Trophoblast cell (in vitro differentiated cells and primary cell): ENCODE data around the gene RAB14.

Experiments
- DNase-seq, 2 donors: peaks; one replicate each; pipeline ENCODE4 v3.0.0-alpha.2; 2016
- H2AFZ ChIP-seq: 2 replicates; pipeline ENCODE4 v1.6.1; 2013; ENCODE audit warnings: low read length, moderate library complexity, mild to moderate bottlenecking; ENCODE audit not compliant: insufficient read depth, poor library complexity
- H2AK5ac ChIP-seq: 2 replicates; pipeline ENCODE4 v1.6.1; 2013; ENCODE audit warnings: mild to moderate bottlenecking, low read length
- H2BK120ac ChIP-seq: 2 replicates; pipeline ENCODE4 v1.6.1; 2013; ENCODE audit warnings: low read length, mild to moderate bottlenecking, moderate library complexity; ENCODE audit not compliant: insufficient read depth, poor library complexity
- H2BK12ac ChIP-seq: 2 replicates; pipeline ENCODE4 v1.6.1; 2013; ENCODE audit warnings: mild to moderate bottlenecking, low read length, moderate library complexity
- H2BK5ac ChIP-seq: 2 replicates; pipeline ENCODE4 v1.6.1; 2013; ENCODE audit warnings: low read length, low read depth, moderate library complexity, mild to moderate bottlenecking; ENCODE audit not compliant: poor library complexity
- H3K14ac ChIP-seq: 2 replicates; pipeline ENCODE4 v1.6.1; 2013; ENCODE audit warnings: mild to moderate bottlenecking, low read length
- H3K18ac ChIP-seq: 2 replicates; pipeline ENCODE4 v1.6.1; 2013; ENCODE audit warnings: mild to moderate bottlenecking, low read length
- H3K23ac ChIP-seq: 2 replicates; pipeline ENCODE4 v1.6.1; 2013; ENCODE audit warnings: low read length
- H3K27ac ChIP-seq: 2 replicates; pipeline ENCODE4 v1.5.1; 2013; ENCODE audit warnings: low read depth, mild to moderate bottlenecking, inconsistent platforms, low read length, moderate library complexity
- H3K27me3 ChIP-seq: 2 replicates; pipeline ENCODE4 v1.6.1; 2013; ENCODE audit warnings: inconsistent platforms, mild to moderate bottlenecking, low read length, moderate library complexity; ENCODE audit not compliant: insufficient read depth
- H3K36me3 ChIP-seq, 2 experiments: 1 replicate in 1 of 2; 2 replicates in 1 of 2; pipeline ENCODE4 v1.6.1; 2013; ENCODE audit warnings: low read length in 2 of 2, mild to moderate bottlenecking in 2 of 2, moderate library complexity in 1 of 2; ENCODE audit not compliant: insufficient read depth in 2 of 2, control insufficient read depth in 1 of 2
- H3K4ac ChIP-seq: 2 replicates; pipeline ENCODE4 v1.6.1; 2013; ENCODE audit warnings: low read depth, mild to moderate bottlenecking, low read length, moderate library complexity
- H3K4me1 ChIP-seq, 2 experiments: 1 replicate in 1 of 2; 2 replicates in 1 of 2; pipeline ENCODE4 v1.6.1; 2013; ENCODE audit warnings: low read length in 2 of 2, mild to moderate bottlenecking in 2 of 2, moderate library complexity in 1 of 2; ENCODE audit not compliant: insufficient read depth in 2 of 2, control insufficient read depth in 1 of 2
- H3K4me2 ChIP-seq: 2 replicates; pipeline ENCODE4 v1.6.1; 2013; ENCODE audit warnings: inconsistent platforms, mild to moderate bottlenecking, low read length, moderate library complexity
- H3K4me3 ChIP-seq: 2 replicates; pipeline ENCODE4 v1.5.1; 2013; ENCODE audit warnings: mild to moderate bottlenecking, low read depth, low read length, inconsistent platforms
- H3K79me1 ChIP-seq: one replicate; pipeline ENCODE4 v1.6.1; 2013; ENCODE audit warnings: low read length
- H3K79me2 ChIP-seq: 2 replicates; pipeline ENCODE4 v1.6.1; 2013; ENCODE audit warnings: low read length, mild to moderate bottlenecking; ENCODE audit not compliant: control insufficient read depth, insufficient read depth, poor library complexity
- H3K9ac ChIP-seq: 2 replicates; pipeline ENCODE4 v1.6.1; 2013; ENCODE audit warnings: mild to moderate bottlenecking, low read length
- H3K9me3 ChIP-seq: 2 replicates; pipeline ENCODE4 v1.6.1; 2013; ENCODE audit warnings: low read depth, mild to moderate bottlenecking, control low read depth, inconsistent platforms, low read length; ENCODE audit not compliant: insufficient read depth
- H4K12ac ChIP-seq: 2 replicates; pipeline ENCODE4 v1.6.1; 2013; ENCODE audit warnings: low read depth, mild to moderate bottlenecking, low read length, moderate library complexity
- H4K8ac ChIP-seq: 2 replicates; pipeline ENCODE4 v1.6.1; 2013; ENCODE audit warnings: low read depth, mild to moderate bottlenecking, low read length, moderate library complexity
- H4K91ac ChIP-seq: one replicate; pipeline ENCODE4 v1.6.1; 2013; ENCODE audit warnings: low read depth, mild to moderate bottlenecking, low read length, moderate library complexity
- WGBS: extraction: QIAGEN DNeasy Blood & Tissue Kit; methylation state at CpG from one replicate; pipeline ENCODE4 v1.1.7; 2013; ENCODE audit warnings: missing lambda C conversion rate; ENCODE audit not compliant: insufficient read length, insufficient coverage; ENCODE audit errors: extremely low coverage; 5-methylcytosine and 5-hydroxymethylcytosine counted together

The RAB14 gene

DNA sequence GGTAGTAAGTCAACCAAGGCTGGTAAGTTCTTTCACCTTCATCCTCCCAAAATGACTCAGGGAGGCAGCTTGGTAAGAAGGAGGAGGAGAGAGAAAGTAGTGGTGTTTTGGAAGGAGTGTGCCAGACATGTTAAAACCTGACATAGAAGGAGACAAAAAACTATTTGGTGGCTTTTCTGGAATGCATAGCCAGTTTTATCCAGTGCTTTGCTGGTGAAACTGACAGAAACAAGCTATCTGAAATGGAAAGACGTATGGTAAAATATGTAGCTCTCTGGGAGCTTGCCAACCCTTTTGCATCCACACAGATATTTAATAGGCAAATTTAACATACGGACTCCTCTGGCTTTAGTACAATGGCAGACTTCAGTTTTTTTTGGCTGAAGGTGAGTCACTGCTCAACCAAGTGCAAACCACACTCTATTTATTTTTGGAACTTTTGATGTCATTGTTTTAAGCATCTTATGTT lies 45.4 kb downstream of the RAB14 start:
- no CpG with 5 or more reads among the region's 2 CpGs for WGBS
- Histone ChIP-seq H4K12ac (no peak overlapping the region), H3K36me3 (peaks cover 3 to 6% of the 10 kb centered on the region in 2 experiments), H2AFZ (no peak overlapping the region), H3K4ac (no peak overlapping the region), H2BK120ac (no peak overlapping the region), H2BK12ac (no peak overlapping the region), H3K9me3 (no peaks in the 10 kb centered on the region), H3K27me3 (no peaks in the 10 kb centered on the region), H3K4me2 (no peak overlapping the region), H2AK5ac (no peak overlapping the region), H3K23ac (no peak overlapping the region), H3K79me1 (no peaks in the 10 kb centered on the region), H4K8ac (no peak overlapping the region), H3K27ac (no peak overlapping the region), H3K14ac (no peak overlapping the region), H2BK5ac (no peak overlapping the region), H3K4me3 (no peak overlapping the region), H3K79me2 (no peaks in the 10 kb centered on the region), H3K18ac (no peak overlapping the region), H3K9ac (no peak overlapping the region), H3K4me1 (no peaks in the 10 kb centered on the region), H4K91ac (no peak overlapping the region)
- DNase-seq = no peak

DNA sequence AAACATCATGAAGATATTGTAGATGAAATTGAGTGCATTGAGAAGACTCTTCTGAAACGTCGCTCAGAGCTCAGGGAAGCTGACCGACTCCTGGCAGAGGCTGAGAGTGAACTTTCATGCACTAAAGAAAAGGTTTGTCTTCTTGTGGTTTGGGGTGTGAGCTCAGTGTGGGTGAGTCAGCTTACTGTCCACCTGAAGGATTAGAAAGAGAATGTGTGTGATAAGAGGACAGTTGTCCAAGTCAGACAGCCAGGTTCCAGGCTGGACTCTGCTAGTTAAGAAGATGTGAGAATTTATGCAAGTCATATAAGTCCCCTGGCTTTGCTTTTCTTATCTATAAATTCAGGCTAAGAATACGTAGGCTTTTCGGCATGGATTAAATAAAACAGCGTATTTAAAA lies 46.9 kb downstream of the RAB14 start:
- no peak overlapping the region for H2AK5ac ChIP-seq
- no peak overlapping the region for H3K27ac ChIP-seq
- no peak overlapping the region for H4K12ac ChIP-seq
- no peak overlapping the region for H3K23ac ChIP-seq
- no peak overlapping the region for H3K9ac ChIP-seq
- no peak overlapping the region for H2BK5ac ChIP-seq
- H3K14ac ChIP-seq = no peak overlapping the region
- no peak overlapping the region for H3K4me2 ChIP-seq
- H2AFZ ChIP-seq = no peak overlapping the region
- no peak overlapping the region for H3K4me3 ChIP-seq
- H3K27me3 ChIP-seq = no peaks in the 10 kb centered on the region
- no peaks in the 10 kb centered on the region for H3K79me2 ChIP-seq
- H3K9me3 ChIP-seq = no peaks in the 10 kb centered on the region
- H2BK12ac ChIP-seq = no peak overlapping the region
- no peak overlapping the region for H4K91ac ChIP-seq
- no peak overlapping the region for H3K18ac ChIP-seq
- no peaks in the 10 kb centered on the region for H3K79me1 ChIP-seq
- no peak overlapping the region for H3K4ac ChIP-seq
- DNase-seq = peak in 1 of 2 donors; percentile 3
- peaks cover 4 to 5% of the 10 kb centered on the region in 2 experiments for H3K36me3 ChIP-seq
- H3K4me1 ChIP-seq = no peaks in the 10 kb centered on the region
- no CpG with 5 or more reads among the region's 6 CpGs for WGBS
- no peak overlapping the region for H4K8ac ChIP-seq
- no peak overlapping the region for H2BK120ac ChIP-seq

GRCh38 chr9:121153642-121154041 lies 48.0 kb downstream of the RAB14 start:
- H3K4ac ChIP-seq = no peak overlapping the region
- H3K4me1 ChIP-seq = no peaks in the 10 kb centered on the region
- peaks cover 4 to 8% of the 10 kb centered on the region in 2 experiments for H3K36me3 ChIP-seq
- H3K79me1 ChIP-seq = no peaks in the 10 kb centered on the region
- no peak overlapping the region for H3K4me3 ChIP-seq
- no peak overlapping the region for H3K4me2 ChIP-seq
- no peak overlapping the region for H2BK12ac ChIP-seq
- no peak overlapping the region for H3K18ac ChIP-seq
- no peaks in the 10 kb centered on the region for H3K79me2 ChIP-seq
- no peak overlapping the region for H4K12ac ChIP-seq
- no peak overlapping the region for H4K8ac ChIP-seq
- H3K27ac ChIP-seq = no peak overlapping the region
- no peak overlapping the region for H4K91ac ChIP-seq
- no peaks in the 10 kb centered on the region for H3K27me3 ChIP-seq
- WGBS = no CpG with 5 or more reads among the region's 1 CpG
- no peak overlapping the region for H3K23ac ChIP-seq
- peak in 1 of 2 donors; percentile 13 for DNase-seq
- no peak overlapping the region for H3K9ac ChIP-seq
- no peak overlapping the region for H2AFZ ChIP-seq
- no peak overlapping the region for H2BK5ac ChIP-seq
- no peak overlapping the region for H2BK120ac ChIP-seq
- no peaks in the 10 kb centered on the region for H3K9me3 ChIP-seq
- H2AK5ac ChIP-seq = no peak overlapping the region
- no peak overlapping the region for H3K14ac ChIP-seq

GRCh38 chr9:121150188-121150587 lies 51.5 kb downstream of the RAB14 start:
- no peak overlapping the region for H4K91ac ChIP-seq
- H2AFZ ChIP-seq = no peak overlapping the region
- H3K4ac ChIP-seq = no peak overlapping the region
- no peak overlapping the region for H3K18ac ChIP-seq
- H3K4me3 ChIP-seq = peak overlapping the region; percentile 54
- no peak overlapping the region for H4K12ac ChIP-seq
- H3K36me3 ChIP-seq = peaks cover 3 to 7% of the 10 kb centered on the region in 2 experiments
- H3K79me2 ChIP-seq = no peaks in the 10 kb centered on the region
- WGBS = no CpG with 5 or more reads among the region's 2 CpGs
- H3K27me3 ChIP-seq = no peaks in the 10 kb centered on the region
- H3K79me1 ChIP-seq = no peaks in the 10 kb centered on the region
- no peak for DNase-seq
- no peak overlapping the region for H2BK120ac ChIP-seq
- H3K9ac ChIP-seq = no peak overlapping the region
- H3K23ac ChIP-seq = no peak overlapping the region
- H3K4me1 ChIP-seq = no peaks in the 10 kb centered on the region
- no peak overlapping the region for H3K27ac ChIP-seq
- no peak overlapping the region for H2BK12ac ChIP-seq
- no peak overlapping the region for H3K4me2 ChIP-seq
- no peak overlapping the region for H4K8ac ChIP-seq
- no peak overlapping the region for H2BK5ac ChIP-seq
- no peak overlapping the region for H2AK5ac ChIP-seq
- no peaks in the 10 kb centered on the region for H3K9me3 ChIP-seq
- H3K14ac ChIP-seq = no peak overlapping the region
